ENCODE measurements around the gene THADA. TPM values are rescaled to one million over a fixed set of nuclear protein-coding genes. Genes with fewer than 3 reads are reported as not detected.

THADA gene
- total and polyA plus RNA-seq, 2 donors (not counting 3 experiments of a cell fraction or from before 2014, with no cell fraction given) = 22.6 to 25.3 TPM

DNA sequence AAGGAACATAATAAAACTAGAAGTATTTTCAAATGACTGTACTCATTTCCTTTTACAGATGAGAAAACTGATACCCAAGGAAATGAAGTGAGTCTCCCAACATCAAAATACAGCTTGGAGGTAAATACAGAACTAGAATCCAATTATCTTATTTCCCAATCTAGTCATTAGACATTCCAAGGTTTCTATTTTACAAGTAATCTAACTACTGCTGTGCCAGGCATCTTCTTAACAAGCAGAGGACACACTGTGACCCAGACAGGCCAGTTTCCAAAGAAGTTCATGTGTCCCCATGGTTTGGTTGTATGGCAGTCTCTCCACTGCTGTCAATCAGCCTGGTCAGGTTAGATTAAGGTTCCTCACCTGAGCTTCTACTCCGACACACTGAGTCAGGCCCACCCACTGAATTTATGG lies 143.5 kb downstream of the THADA start:
- Histone ChIP-seq H3K9me1 (replicated peaks; ENCODE audit: control insufficient read depth, extremely low read depth, insufficient read depth, low read length) (no peaks in the 10 kb centered on the region), H3K9me3 (replicated peaks; ENCODE audit: control insufficient read depth, insufficient read depth, low read length) (no peaks in the 10 kb centered on the region), H3K36me3 (ENCODE audit: control insufficient read depth in 2 of 2, extremely low read depth in 1 of 2, insufficient read depth in 2 of 2, low read length in 2 of 2) (no peaks in the 10 kb centered on the region), H4K20me1 (replicated peaks; ENCODE audit: control insufficient read depth, extremely low read depth, insufficient read depth, low read length) (no peaks in the 10 kb centered on the region), H3K27ac (ENCODE audit: insufficient read depth, low read depth, low read length) (peak overlapping the region; percentile 93), H2AFZ (ENCODE audit: low read depth, low read length) (no peak overlapping the region), H3K4me2 (ENCODE audit: insufficient read depth, low read length) (peak overlapping the region; percentile 74), H3K27me3 (ENCODE audit: control insufficient read depth in 2 of 2, insufficient read depth in 2 of 2, low read length in 2 of 2) (no peaks in the 10 kb centered on the region), H3K9ac (replicated peaks; ENCODE audit: extremely low read depth, insufficient read depth, low read length) (peak overlapping the region; percentile 63), H3K4me1 (ENCODE audit: control insufficient read depth, extremely low read depth, insufficient read depth, low read length) (peaks cover 67% of the 10 kb centered on the region), H3K4me3 (replicated peaks in 1 of 3; ENCODE audit: insufficient read depth in 1 of 3, low read depth in 1 of 3, low read length in 3 of 3) (no peak overlapping the region), H3K79me2 (ENCODE audit: control insufficient read depth, insufficient read depth, low read length) (no peaks in the 10 kb centered on the region)
- intact Hi-C loops (cut with micrococcal nuclease) = no loop called here
- TF ChIP-seq MAX (IDR thresholded peaks at IDR 0.05; ENCODE audit: insufficient read depth, insufficient read length) (no peak), JUN (IDR thresholded peaks at IDR 0.05; ENCODE audit: borderline replicate concordance, insufficient read depth, insufficient read length, low read depth) (peak; percentile 66), GATA2 (IDR thresholded peaks at IDR 0.05; ENCODE audit: insufficient read depth, insufficient read length, low read depth, low read length) (peak; percentile 97), POLR2AphosphoS5 (IDR thresholded peaks at IDR 0.05; ENCODE audit: insufficient read depth, low read depth, low read length) (peak; percentile 57), FOS (IDR thresholded peaks at IDR 0.05; ENCODE audit: borderline replicate concordance, insufficient read depth, low read length) (peak; percentile 69), POLR2A (IDR thresholded peaks at IDR 0.05; ENCODE audit: low read depth, low read length) (no peak), MYC (IDR thresholded peaks at IDR 0.05; ENCODE audit: low read depth, low read length) (no peak), EZH2 (IDR thresholded peaks at IDR 0.05; ENCODE audit: borderline replicate concordance, low read depth, low read length, severe bottlenecking) (no peak), CTCF (IDR thresholded peaks at IDR 0.05; ENCODE audit: extremely low read depth in 1 of 2, insufficient read depth in 1 of 2, low read depth in 1 of 2, low read length in 2 of 2) (no peak)
- peak; percentile 38 for FAIRE-seq
- BruUV-seq (replicated peaks) = no TSS peak
- ChIA-PET CTCF (interaction anchor here (0.7 to 4.2 kb wide), 4 partner anchors 16 to 228 kb away, joined by 3 to 23 read pairs (median 4); no protein-coding TSS in a partner anchor), POLR2A (no interaction called here)
- dilution Hi-C loops (cut with MboI; ENCODE audit: extremely low pct_ligation_motif_present, low sequenced_read_pairs) = no loop called here
- DNase-seq (ENCODE audit: low read depth, low spot score) = peak; percentile 71

Measured in endothelial cell of umbilical vein (primary cell).